GM21723 (cell line): ENCODE data around the gene YPEL5.

Experiments
- ATAC-seq: cut with Tn5 transposase; IDR thresholded peaks from one replicate; pipeline ENCODE4 v1.9.1; 2021; ENCODE audit warnings: mild to moderate bottlenecking, moderate library complexity; ENCODE audit not compliant: unreplicated experiment

YPEL5 gene

GRCh38 chr2:30201990-30202389 is 55.2 kb downstream of the YPEL5 start:
- ATAC-seq = no peak

DNA sequence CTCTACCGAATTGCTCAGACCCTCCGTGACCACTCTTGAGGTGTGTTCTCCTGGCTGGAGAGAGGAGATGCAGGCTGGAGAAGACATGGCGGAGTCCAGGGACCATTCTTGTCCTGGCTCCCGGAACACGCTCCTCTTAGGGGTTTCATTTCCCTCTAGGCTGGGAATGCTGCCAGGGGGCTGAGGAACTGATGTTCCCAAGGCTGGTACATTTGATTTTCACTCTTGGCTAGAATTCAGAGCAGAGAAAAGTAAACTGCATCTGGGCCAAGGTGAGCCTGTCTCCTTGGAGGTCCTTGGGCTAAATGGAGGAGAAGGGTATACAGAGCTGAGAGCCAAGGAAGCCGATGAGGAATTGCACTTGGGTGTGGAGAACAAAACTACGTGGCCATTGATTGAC is 56.3 kb downstream of the YPEL5 start:
- no peak for ATAC-seq

DNA sequence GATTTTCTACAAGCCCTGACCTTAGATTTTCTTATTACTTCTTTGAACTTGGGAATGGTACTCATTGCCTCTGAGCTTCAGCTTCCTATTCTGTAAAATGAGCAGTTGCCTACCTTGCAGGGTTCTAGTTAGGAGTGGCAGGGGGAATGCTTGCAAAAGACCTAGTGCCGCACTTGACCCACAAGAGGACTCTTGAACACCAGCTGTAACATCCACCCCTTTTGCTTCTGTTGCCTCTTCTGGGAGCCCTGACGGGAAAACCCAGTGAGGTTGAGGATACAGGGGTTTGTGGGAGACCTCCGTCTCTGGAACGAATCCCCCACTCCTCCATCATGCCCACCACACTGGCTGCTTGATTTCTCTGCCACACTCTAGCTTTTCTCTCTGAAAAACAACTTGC is 57.5 kb downstream of the YPEL5 start:
- ATAC-seq = no peak

DNA sequence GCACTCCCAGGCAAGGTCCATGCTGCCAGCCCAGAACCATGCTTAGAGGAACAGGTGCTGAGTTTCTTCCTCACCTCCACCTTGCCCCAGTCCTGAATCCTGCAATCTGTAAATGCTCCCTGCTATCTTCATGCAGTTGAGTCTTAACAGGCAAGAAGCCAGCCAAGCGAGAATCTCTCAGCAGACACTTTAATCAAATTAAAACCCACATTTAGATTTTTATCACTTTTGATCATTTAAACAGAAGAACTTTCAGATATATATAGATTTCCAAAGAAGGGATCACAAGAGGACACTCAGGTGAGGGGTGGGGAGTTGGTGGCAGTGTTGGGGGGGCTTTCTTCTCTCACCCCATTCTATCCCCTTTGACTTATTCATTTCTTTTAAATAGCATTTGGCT is 58.6 kb downstream of the YPEL5 start:
- no peak for ATAC-seq

GRCh38 chr2:30206461-30207430 is 59.9 kb downstream of the YPEL5 start:
- no peak for ATAC-seq

DNA sequence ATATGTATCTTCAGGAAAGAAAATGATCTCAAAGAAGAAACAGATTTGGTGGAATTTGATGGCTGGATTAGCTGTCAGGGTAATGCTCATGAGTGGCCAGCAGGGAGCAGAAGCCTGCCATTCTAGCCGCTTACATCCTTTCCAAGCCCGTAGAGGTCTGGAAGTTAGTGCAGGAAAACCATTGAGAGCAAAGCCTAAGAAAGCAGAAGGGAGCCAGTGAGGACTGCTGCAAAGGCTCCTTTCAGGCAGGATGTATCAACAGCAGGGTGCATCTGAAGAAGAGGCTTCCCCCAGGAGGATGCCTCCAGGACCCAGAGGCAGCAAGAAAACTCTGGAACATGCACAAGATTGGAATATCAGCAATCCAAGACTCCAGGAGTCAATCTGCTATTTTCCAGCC is 61.6 kb downstream of the YPEL5 start:
- no peak for ATAC-seq

DNA sequence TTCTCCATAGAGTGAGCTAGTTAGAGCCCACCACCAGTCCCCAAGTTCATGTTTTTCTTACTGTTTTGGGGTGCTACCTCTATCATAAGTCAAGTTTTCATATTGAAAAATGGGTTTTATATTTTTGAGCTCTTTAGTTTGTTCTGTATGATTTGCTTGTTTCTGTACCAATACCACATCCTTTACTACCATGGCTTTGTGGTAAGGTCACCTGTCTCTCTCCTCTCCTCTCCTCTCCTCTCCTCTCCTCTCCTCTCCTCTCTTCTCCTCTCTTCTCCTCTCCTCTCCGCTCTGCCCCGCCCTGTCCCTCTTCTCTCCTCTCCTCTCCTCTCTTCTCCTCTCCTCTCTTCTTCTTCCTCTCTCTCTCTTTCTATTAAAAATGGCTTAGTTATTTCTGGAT is 62.4 kb downstream of the YPEL5 start:
- ATAC-seq = no peak
